MM.1S (cell line): ENCODE measurements around the gene NDUFA5.

Source experiments
- EZH2 ChIP-seq: fragments of 300-600 bp; sonication (generic); optimal IDR thresholded peaks from 2 replicates; pipeline ENCODE3; 2017; ENCODE audit warnings: low read depth, mild to moderate bottlenecking, antibody characterized with exemption, low read length, mixed read lengths
- TF ChIP-seq, protein P1 (sequence below): fragments of 300-600 bp; sonication (generic); IDR thresholded peaks from 2 replicates; pipeline ENCODE4 v1.5.1; 2016; ENCODE audit warnings: antibody characterized with exemption, low read length, mixed read lengths

DNA sequence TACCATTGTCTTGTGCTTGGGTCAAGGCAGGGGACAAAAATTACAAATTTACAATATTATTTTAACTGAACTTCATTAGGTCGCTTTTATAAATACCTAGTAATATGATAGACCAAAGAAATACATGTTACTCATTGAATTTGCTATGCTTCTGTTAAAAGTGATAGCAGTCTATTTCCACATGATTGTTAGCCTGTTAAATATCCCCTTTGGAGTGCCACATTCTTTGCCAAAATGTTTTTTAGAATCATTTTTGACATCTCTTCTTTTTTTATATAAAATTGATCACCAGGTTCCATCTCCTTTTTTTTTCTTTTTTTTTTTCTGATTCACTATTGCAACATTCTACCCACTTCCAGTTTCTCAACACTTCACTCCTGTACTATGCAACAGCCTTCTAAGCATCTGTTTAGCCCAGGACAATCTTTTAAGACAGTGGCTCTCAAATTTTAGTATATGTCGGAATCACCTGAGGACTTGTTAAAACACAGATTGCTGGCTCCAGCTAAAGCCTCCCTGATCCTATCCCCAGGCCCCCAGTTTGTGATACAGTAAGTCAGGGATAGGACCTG, 16.4 kb upstream of the NDUFA5 start:
- TF ChIP-seq, protein P1, sequence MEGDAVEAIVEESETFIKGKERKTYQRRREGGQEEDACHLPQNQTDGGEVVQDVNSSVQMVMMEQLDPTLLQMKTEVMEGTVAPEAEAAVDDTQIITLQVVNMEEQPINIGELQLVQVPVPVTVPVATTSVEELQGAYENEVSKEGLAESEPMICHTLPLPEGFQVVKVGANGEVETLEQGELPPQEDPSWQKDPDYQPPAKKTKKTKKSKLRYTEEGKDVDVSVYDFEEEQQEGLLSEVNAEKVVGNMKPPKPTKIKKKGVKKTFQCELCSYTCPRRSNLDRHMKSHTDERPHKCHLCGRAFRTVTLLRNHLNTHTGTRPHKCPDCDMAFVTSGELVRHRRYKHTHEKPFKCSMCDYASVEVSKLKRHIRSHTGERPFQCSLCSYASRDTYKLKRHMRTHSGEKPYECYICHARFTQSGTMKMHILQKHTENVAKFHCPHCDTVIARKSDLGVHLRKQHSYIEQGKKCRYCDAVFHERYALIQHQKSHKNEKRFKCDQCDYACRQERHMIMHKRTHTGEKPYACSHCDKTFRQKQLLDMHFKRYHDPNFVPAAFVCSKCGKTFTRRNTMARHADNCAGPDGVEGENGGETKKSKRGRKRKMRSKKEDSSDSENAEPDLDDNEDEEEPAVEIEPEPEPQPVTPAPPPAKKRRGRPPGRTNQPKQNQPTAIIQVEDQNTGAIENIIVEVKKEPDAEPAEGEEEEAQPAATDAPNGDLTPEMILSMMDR, result no peak
- no peak for TF ChIP-seq EZH2
